AG10803 (cell line): ENCODE results near the gene GATA5.

Source experiments
- DNase-seq: peaks from one replicate; pipeline ENCODE4 v3.0.0; 2010; ENCODE audit warnings: low read depth
- H3K4me3 ChIP-seq: 2 replicates; pipeline ENCODE4 v1.5.1; 2011; ENCODE audit warnings: mild to moderate bottlenecking, low read length, control low read depth
- CTCF ChIP-seq: conservative IDR thresholded peaks from 2 replicates; pipeline ENCODE4 v1.5.1; 2011; ENCODE audit warnings: mild to moderate bottlenecking, low read length, control low read depth, inconsistent platforms

The GATA5 gene

GRCh38 chr20:62477669-62478455 is 2.1 kb upstream of the GATA5 start:
- H3K4me3 ChIP-seq: no peak overlapping the region
- no peak for TF ChIP-seq CTCF
- no peak for DNase-seq

DNA sequence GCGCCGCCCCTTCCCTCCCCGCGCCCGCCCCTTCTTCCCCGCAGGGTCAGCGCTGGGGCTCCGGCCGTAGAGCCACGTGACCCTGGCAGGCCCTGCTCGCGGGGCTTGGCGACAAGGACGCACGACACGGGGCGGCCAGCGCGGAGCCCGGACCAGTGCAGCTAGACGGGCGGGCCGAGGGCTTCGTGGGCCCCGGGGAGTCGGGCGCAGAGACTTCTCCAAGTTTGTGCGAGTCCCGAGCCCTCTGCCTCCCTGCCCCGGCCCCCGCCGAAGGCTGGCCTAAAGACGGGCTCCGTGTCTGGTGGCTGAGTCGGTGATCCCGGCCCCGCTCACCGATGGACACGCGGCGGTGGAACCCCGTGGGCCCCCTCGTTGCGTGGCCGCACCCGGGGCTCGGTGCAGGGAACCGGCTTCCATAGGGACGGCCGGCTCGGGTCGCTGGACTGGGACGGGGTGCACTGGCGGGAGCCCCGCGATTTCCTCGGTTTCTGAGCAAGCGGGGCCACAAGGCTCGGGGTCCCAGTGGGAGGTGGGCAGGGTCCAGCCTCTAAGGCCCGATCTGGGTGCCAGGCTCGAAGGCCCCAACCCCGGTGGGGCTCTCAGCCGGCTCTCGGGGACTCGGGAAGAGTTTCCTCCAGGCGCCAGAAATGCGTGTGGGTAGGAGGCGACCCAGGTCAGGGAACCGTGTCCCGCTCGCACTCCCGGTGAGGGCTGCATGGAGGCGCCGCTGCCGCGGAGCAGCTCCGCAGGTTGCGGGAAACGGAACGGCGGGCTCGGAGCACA is 452 bp upstream of the GATA5 start:
- no peak for TF ChIP-seq CTCF
- DNase-seq: no peak
- H3K4me3 ChIP-seq: no peak overlapping the region

- no peak overlapping the region for H3K4me3 ChIP-seq
- TF ChIP-seq CTCF: no peak
- DNase-seq: no peak
Observed at GRCh38 chr20:62475027-62475771, 596 bp downstream of the GATA5 start.

DNA sequence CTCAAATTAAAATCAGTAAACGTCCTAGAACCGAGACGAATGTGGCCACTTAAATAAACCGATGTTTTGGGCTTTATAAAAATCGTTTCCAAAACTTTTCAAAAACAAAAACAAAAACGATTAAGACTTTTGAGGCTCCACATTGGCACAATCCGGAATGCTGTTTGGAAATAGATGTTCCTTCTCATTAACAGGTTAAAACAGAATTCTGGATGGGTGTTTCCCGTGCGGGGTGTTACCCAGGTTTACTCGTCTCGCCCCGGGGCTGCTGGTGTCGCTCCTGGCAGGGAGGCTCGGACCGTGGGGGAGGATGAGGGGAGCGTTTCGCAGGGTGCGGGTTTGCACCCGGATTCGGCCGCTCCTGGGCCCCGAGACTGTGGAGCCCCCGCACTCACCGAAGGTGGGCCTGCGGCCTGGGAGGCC is 1.2 kb downstream of the GATA5 start:
- no peak for DNase-seq
- no peak overlapping the region for H3K4me3 ChIP-seq
- no peak for TF ChIP-seq CTCF

DNA sequence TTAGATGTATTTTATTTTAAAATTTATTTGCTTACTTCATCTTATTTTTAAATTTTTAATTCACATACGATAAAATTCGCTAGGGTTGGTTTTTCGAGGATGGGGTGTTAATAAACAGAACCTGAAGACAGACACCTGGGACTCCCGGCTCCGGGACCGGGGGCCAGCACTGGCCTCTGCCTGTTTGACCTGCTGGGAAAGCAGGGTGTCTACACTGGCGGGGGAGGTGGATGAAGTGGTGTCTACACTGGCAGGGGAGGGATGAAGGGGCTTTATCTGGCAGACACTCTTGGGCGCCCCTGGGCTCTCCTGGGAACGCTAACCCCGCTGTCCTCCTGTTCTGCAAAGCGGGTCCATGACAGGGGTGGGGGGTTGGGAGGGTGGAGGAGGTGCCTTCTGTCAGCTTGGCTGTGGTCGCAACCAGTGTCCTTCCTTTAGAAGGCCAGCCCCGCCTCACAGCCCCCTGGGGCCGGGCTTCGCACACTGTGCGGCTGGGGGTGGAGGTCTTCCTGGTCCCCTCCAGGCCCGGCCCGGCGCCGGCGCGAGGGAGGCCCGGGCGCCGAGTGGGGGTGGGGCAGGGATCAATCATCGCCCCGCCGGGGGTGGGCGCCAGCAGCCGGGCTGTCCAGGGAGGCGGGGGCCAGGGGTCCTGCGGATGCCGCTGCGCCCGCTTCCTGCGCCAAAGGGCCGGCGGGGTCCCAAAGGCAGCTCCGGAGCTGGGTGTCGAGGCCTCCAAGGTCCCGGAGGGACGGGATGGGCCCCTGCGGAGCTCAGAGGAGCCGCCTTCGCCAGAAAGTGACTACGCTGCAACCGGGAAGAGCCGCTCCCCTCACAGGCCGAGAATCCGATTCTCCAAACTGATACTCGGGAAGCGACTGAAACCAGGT is 1.8 kb downstream of the GATA5 start:
- no peak for TF ChIP-seq CTCF
- no peak for DNase-seq
- no peak overlapping the region for H3K4me3 ChIP-seq

- TF ChIP-seq CTCF: no peak
- no peak for DNase-seq
- H3K4me3 ChIP-seq: no peak overlapping the region
Observed at GRCh38 chr20:62472941-62473585, 2.7 kb downstream of the GATA5 start.
